ENCODE measurements around the gene CASQ2.

Gene CASQ2

DNA sequence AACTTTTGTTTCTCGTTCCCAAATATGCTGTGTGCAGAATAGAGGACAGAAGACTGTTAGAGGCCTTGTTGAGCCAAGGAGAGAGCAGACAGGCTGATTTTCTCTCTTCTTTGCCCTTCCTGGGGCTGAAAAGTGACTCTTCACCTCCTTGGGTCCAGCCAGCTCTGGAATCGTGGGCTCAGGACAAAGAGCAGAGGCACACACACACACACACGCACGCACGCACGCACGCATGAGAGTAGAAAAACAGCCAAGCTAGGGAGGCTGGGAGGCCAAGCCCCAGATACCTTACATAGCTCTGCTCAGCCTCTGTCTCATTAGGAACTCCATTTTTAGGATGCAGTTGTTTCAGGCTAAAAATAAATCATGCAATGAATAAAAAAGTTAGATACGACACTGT, at the start of gene CASQ2:
Gene CASQ2 (minus strand): TSS at position 166 of the 400 bp plus-strand sequence. CDS start 173 bp downstream, outside the sequence.
- TF ChIP-seq CTCF (IDR thresholded peaks at IDR 0.05; ENCODE audit: low read depth, low read length): no peak
- DNase-seq (ENCODE audit: extremely low read depth, low read depth): no peak

DNA sequence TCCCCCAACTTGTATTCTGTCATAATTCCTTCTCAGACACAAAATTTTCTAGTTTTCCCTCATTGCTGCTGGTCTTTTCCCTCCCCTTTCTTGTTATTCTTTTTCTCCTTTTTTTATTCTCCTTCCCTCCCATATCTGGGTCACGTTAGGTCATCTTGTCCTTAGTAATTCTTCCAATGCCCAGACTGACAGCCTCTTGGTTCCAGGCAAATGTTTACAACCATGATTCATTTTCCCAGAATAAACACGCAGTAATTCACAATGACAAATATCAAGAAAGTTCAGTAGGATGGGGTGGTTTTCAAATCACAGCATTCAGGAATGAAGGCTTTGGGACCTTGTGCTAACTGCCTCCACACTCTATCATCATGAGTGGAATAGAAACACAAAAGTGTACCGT, 47.2 kb upstream of the CASQ2 start:
- no peak for TF ChIP-seq CTCF (IDR thresholded peaks at IDR 0.05; ENCODE audit: low read depth, low read length)
- no peak for DNase-seq (ENCODE audit: extremely low read depth, low read depth)

GRCh38 chr1:115814685-115815398, 46.3 kb upstream of the CASQ2 start:
- TF ChIP-seq CTCF (IDR thresholded peaks at IDR 0.05; ENCODE audit: low read depth, low read length): no peak

DNA sequence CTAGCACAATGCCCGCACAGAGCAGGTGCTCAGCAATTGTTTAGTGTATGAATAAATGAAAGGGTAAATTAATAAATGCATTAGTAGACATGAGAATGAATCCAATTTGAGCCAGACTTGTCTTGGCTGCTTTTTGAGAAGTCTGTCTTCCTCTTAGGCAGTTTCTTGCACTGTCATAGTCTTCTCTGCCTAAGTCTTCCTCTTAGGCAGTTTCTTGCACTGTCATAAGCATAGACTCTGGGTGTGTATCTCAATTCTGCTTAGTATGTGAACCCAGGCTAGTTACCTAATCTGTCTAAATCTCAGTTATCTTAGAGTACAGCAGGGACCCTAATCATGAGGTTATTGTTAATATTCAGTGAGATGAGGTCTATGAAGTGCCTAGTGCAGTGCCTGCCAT, 45.2 kb upstream of the CASQ2 start:
- no peak for TF ChIP-seq CTCF (IDR thresholded peaks at IDR 0.05; ENCODE audit: low read depth, low read length)

More at GRCh38 chr1:115814685-115815398, 46.3 kb upstream of the CASQ2 start:
- DNase-seq (ENCODE audit: extremely low read depth, low read depth): no peak

GRCh38 chr1:115811140-115811828, 42.8 kb upstream of the CASQ2 start:
- TF ChIP-seq CTCF (IDR thresholded peaks at IDR 0.05; ENCODE audit: low read depth, low read length): no peak
- DNase-seq (ENCODE audit: extremely low read depth, low read depth): no peak

More for the DNA sequence above, 45.2 kb upstream of the CASQ2 start:
- no peak for DNase-seq (ENCODE audit: extremely low read depth, low read depth)

DNA sequence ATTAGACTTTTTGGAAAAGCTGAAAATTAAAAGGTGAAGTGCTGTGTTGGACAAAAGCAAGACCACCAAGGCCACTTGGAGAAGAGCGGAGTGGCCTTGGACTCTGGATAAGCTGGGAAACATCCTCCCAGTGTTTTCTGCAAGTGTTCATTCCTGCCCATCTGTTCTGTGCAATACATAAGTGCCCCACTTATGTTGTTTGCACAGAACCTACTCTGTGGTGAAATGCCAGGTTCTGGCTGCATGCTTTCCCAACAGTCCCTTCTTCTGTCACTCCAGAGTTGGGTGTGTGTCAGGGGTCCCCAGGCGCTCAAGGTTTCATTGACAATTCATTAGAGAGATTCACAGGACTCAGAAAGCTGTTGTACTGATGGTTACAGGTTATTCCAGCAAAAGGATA, 42.1 kb upstream of the CASQ2 start:
- DNase-seq (ENCODE audit: extremely low read depth, low read depth): no peak
- no peak for TF ChIP-seq CTCF (IDR thresholded peaks at IDR 0.05; ENCODE audit: low read depth, low read length)

- no peak for DNase-seq (ENCODE audit: extremely low read depth, low read depth)
- TF ChIP-seq CTCF (IDR thresholded peaks at IDR 0.05; ENCODE audit: low read depth, low read length): no peak
These were observed 41.3 kb upstream of the CASQ2 start for GRCh38 chr1:115809847-115810246.
